OCI-LY3 (cell line): Measurements from ENCODE around the gene NECAB2.

Experiments used
- H2AFZ ChIP-seq: fragments of 200-600, 300-600 bp; shearing (Covaris generic); 2 replicates; pipeline ENCODE4 v1.6.0; 2014; ENCODE audit warnings: antibody characterized with exemption, low read depth, low read length
- H3K27ac ChIP-seq: fragments of 200-600, 300-600 bp; sonication (generic); 2 replicates; pipeline ENCODE4 v1.5.1; 2014; ENCODE audit warnings: mild to moderate bottlenecking, low read length, moderate library complexity, mixed read lengths
- H3K27me3 ChIP-seq: fragments of 200-600, 300-600 bp; sonication (generic); 2 replicates; pipeline ENCODE4 v1.6.1; 2014; ENCODE audit warnings: low read depth, low read length, mixed read lengths
- H3K36me3 ChIP-seq: fragments of 200-600, 300-600 bp; sonication (generic); replicated peaks from 2 replicates; pipeline ENCODE3; 2014; ENCODE audit warnings: low read depth, low read length, mixed read lengths
- H3K4me1 ChIP-seq: fragments of 300-600, 200-600 bp; sonication (generic); 2 replicates; pipeline ENCODE4 v1.6.1; 2014; ENCODE audit warnings: low read length, mixed read lengths
- H3K4me2 ChIP-seq: fragments of 200-600, 300-600 bp; sonication (generic); 2 replicates; pipeline ENCODE4 v1.6.1; 2014; ENCODE audit warnings: low read length, mixed read lengths
- H3K4me3 ChIP-seq: fragments of 300-600, 200-600 bp; sonication (generic); 2 replicates; pipeline ENCODE4 v1.5.1; 2014; ENCODE audit warnings: antibody characterized with exemption, mild to moderate bottlenecking, low read length, moderate library complexity
- H3K79me2 ChIP-seq: fragments of 300-600, 200-600 bp; shearing (Covaris generic); 2 replicates; pipeline ENCODE4 v1.6.1; 2014; ENCODE audit warnings: mild to moderate bottlenecking, low read length, mixed read lengths
- H3K9ac ChIP-seq: fragments of 300-600, 200-600 bp; shearing (Covaris generic); 2 replicates; pipeline ENCODE4 v1.6.0; 2014; ENCODE audit warnings: mild to moderate bottlenecking, low read length, moderate library complexity
- H3K9me3 ChIP-seq: fragments of 200-600, 300-600 bp; shearing (Covaris generic); 2 replicates; pipeline ENCODE4 v1.6.1; 2014; ENCODE audit warnings: low read length, mixed read lengths; ENCODE audit not compliant: insufficient read depth
- H4K20me1 ChIP-seq: fragments of 200-600, 300-600 bp; sonication (generic); 2 replicates; pipeline ENCODE4 v1.6.1; 2016; ENCODE audit warnings: low read length, mixed read lengths; ENCODE audit not compliant: insufficient read depth
- EZH2phosphoT487 ChIP-seq: fragments of 200-600 bp; shearing (Covaris generic); IDR thresholded peaks from 2 replicates; pipeline ENCODE4 v1.6.1; 2018; ENCODE audit warnings: antibody characterized with exemption, mixed run types, low read depth
- TF ChIP-seq, protein P1 (sequence below): fragments of 200-600, 300-600 bp; sonication (generic); IDR thresholded peaks from 2 replicates; pipeline ENCODE4 v1.5.1; 2014; ENCODE audit warnings: antibody characterized with exemption, low read length, low read depth

NECAB2 gene

GRCh38 chr16:84047626-84048025 is 79.6 kb downstream of the NECAB2 start:
- Histone ChIP-seq H3K9ac (no peak overlapping the region), H3K79me2 (no peaks in the 10 kb centered on the region), H4K20me1 (no peaks in the 10 kb centered on the region), H3K36me3 (peaks cover 2% of the 10 kb centered on the region), H3K4me1 (no peaks in the 10 kb centered on the region), H3K9me3 (no peaks in the 10 kb centered on the region), H3K27me3 (no peaks in the 10 kb centered on the region; the same call in none of the 2 replicates), H3K27ac (no peak overlapping the region), H2AFZ (no peak overlapping the region), H3K4me3 (no peak overlapping the region), H3K4me2 (no peak overlapping the region)
- TF ChIP-seq, protein P1, sequence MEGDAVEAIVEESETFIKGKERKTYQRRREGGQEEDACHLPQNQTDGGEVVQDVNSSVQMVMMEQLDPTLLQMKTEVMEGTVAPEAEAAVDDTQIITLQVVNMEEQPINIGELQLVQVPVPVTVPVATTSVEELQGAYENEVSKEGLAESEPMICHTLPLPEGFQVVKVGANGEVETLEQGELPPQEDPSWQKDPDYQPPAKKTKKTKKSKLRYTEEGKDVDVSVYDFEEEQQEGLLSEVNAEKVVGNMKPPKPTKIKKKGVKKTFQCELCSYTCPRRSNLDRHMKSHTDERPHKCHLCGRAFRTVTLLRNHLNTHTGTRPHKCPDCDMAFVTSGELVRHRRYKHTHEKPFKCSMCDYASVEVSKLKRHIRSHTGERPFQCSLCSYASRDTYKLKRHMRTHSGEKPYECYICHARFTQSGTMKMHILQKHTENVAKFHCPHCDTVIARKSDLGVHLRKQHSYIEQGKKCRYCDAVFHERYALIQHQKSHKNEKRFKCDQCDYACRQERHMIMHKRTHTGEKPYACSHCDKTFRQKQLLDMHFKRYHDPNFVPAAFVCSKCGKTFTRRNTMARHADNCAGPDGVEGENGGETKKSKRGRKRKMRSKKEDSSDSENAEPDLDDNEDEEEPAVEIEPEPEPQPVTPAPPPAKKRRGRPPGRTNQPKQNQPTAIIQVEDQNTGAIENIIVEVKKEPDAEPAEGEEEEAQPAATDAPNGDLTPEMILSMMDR: no peak
- no peak for TF ChIP-seq EZH2phosphoT487

DNA sequence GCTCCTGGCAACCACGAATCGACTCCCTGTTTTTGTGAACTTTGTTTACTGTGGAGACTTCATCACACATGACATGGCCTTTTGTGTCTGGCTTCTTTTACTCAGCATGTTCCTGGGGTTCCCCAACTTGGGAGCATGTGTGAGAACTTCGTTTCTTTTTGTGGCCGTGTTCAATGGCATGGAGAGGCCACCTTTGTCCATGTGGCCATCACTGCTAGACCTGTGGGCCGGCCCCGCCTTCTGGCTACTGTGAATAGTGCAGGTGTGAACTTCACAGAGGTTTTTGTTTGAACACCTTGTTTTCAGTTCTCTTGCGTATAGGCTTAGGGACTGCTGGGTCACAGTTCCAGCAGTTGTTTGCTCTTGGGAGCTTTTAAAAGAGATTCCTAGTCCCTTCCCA is 80.2 kb downstream of the NECAB2 start:
- H2AFZ ChIP-seq: no peak overlapping the region
- H3K4me1 ChIP-seq: no peaks in the 10 kb centered on the region
- TF ChIP-seq, protein P1: no peak
- no peak for TF ChIP-seq EZH2phosphoT487
- no peaks in the 10 kb centered on the region for H4K20me1 ChIP-seq
- no peaks in the 10 kb centered on the region for H3K9me3 ChIP-seq
- H3K27me3 ChIP-seq: no peaks in the 10 kb centered on the region; the same call in none of the 2 replicates
- H3K27ac ChIP-seq: no peak overlapping the region
- H3K79me2 ChIP-seq: no peaks in the 10 kb centered on the region
- H3K4me3 ChIP-seq: no peak overlapping the region
- H3K9ac ChIP-seq: no peak overlapping the region
- peaks cover 2% of the 10 kb centered on the region for H3K36me3 ChIP-seq
- H3K4me2 ChIP-seq: no peak overlapping the region

GRCh38 chr16:84048871-84049270 is 80.8 kb downstream of the NECAB2 start:
- TF ChIP-seq EZH2phosphoT487: no peak
- TF ChIP-seq, protein P1: no peak
- no peaks in the 10 kb centered on the region for H3K9me3 ChIP-seq
- no peak overlapping the region for H3K9ac ChIP-seq
- no peak overlapping the region for H3K4me2 ChIP-seq
- H2AFZ ChIP-seq: no peak overlapping the region
- H3K79me2 ChIP-seq: no peaks in the 10 kb centered on the region
- peaks cover 2% of the 10 kb centered on the region for H3K36me3 ChIP-seq
- no peaks in the 10 kb centered on the region for H4K20me1 ChIP-seq
- H3K27me3 ChIP-seq: no peaks in the 10 kb centered on the region; the same call in 1 of the 2 replicates
- H3K4me1 ChIP-seq: no peaks in the 10 kb centered on the region
- no peak overlapping the region for H3K27ac ChIP-seq
- H3K4me3 ChIP-seq: no peak overlapping the region

- Histone ChIP-seq H3K79me2 (no peaks in the 10 kb centered on the region), H3K4me3 (no peak overlapping the region), H3K4me2 (no peak overlapping the region), H3K27me3 (no peaks in the 10 kb centered on the region), H3K4me1 (no peaks in the 10 kb centered on the region), H3K9me3 (no peaks in the 10 kb centered on the region), H3K9ac (no peak overlapping the region), H3K27ac (no peak overlapping the region), H2AFZ (no peak overlapping the region), H4K20me1 (no peaks in the 10 kb centered on the region), H3K36me3 (peaks cover 6% of the 10 kb centered on the region)
- TF ChIP-seq EZH2phosphoT487: no peak
- TF ChIP-seq, protein P1: no peak
Observed at GRCh38 chr16:84049403-84050060, 81.5 kb downstream of the NECAB2 start.
